H1 (cell line): Measurements from ENCODE around the gene EFNA3. TPM values are rescaled to one million over a fixed set of nuclear protein-coding genes. Genes with fewer than 3 reads are reported as not detected.

Experiments used
- CTCF ChIA-PET: fragments of 300-600 bp; sonication (Branson Sonifier 250); formaldehyde crosslinking; loops from one replicate; lab custom pipeline; 2021; ENCODE audit not compliant: partially characterized antibody; lab: Charles Lee
- POLR2A ChIA-PET: fragments of 300-600 bp; sonication (Branson Sonifier 250); formaldehyde crosslinking; loops from one replicate; lab custom pipeline; 2021; ENCODE audit warnings: inconsistent platforms; ENCODE audit not compliant: partially characterized antibody; lab: Charles Lee
- DNase-seq, 2 experiments: peaks; one replicate each; pipeline versions ENCODE4 v3.0.0 to v3.0.0-alpha.2; 2010 to 2022; ENCODE audit warnings: low spot score in 2 of 2, low read depth in 1 of 2, mixed read lengths in 1 of 2
- FAIRE-seq: peaks from 2 replicates; lab custom pipeline; 2011; peaks lifted over from hg19 to GRCh38; lab: Jason Lieb, UNC
- H2AFZ ChIP-seq: 2 replicates; pipeline ENCODE4 v1.8.1; 2012; ENCODE audit warnings: low read length, inconsistent platforms
- H2AK5ac ChIP-seq: 2 replicates; pipeline ENCODE4 v1.6.1; 2013; ENCODE audit warnings: low read depth, low read length
- H2BK120ac ChIP-seq: replicated peaks from 2 replicates; pipeline ENCODE3; 2013; ENCODE audit warnings: low read depth, low read length, inconsistent platforms
- H2BK12ac ChIP-seq: 2 replicates; pipeline ENCODE4 v1.6.1; 2013; ENCODE audit warnings: low read depth, low read length
- H2BK15ac ChIP-seq: 2 replicates; pipeline ENCODE4 v1.6.1; 2013; ENCODE audit warnings: low read length
- H2BK20ac ChIP-seq: 2 replicates; pipeline ENCODE4 v1.6.1; 2013; ENCODE audit warnings: low read length
- H2BK5ac ChIP-seq: 2 replicates; pipeline ENCODE4 v1.6.1; 2013; ENCODE audit warnings: low read depth, low read length
- H3K14ac ChIP-seq: 2 replicates; pipeline ENCODE4 v1.6.1; 2013; ENCODE audit warnings: inconsistent platforms; ENCODE audit not compliant: insufficient read length
- H3K18ac ChIP-seq: 2 replicates; pipeline ENCODE4 v1.6.1; 2013; ENCODE audit warnings: low read length; ENCODE audit errors: extremely low read depth
- H3K23ac ChIP-seq: 2 replicates; pipeline ENCODE4 v1.6.1; 2013; ENCODE audit warnings: inconsistent platforms; ENCODE audit not compliant: insufficient read length
- H3K23me2 ChIP-seq: 2 replicates; pipeline ENCODE4 v1.6.1; 2013; ENCODE audit warnings: low read depth, low read length
- H3K27ac ChIP-seq: 2 replicates; pipeline ENCODE4 v1.6.1; 2011; ENCODE audit warnings: low read depth, low read length, inconsistent platforms
- H3K27me3 ChIP-seq, 4 experiments: replicated peaks in 1 of 4; 1 replicate in 1 of 4; 2 replicates in 3 of 4; pipeline versions ENCODE4 v1.6.1 to v1.8.1; 2011 to 2013; ENCODE audit warnings: low read length in 3 of 4, mild to moderate bottlenecking in 3 of 4, inconsistent platforms in 2 of 4, mixed read lengths in 2 of 4, moderate library complexity in 1 of 4; ENCODE audit not compliant: control insufficient read depth in 3 of 4, insufficient read depth in 3 of 4; ENCODE audit errors: extremely low read depth in 1 of 4
- H3K36me3 ChIP-seq, 4 experiments: 2 replicates each; pipeline versions ENCODE4 v1.6.1 to v1.8.1; 2011 to 2013; ENCODE audit warnings: mild to moderate bottlenecking in 4 of 4, low read length in 3 of 4, moderate library complexity in 2 of 4, control low read depth in 1 of 4, inconsistent platforms in 1 of 4; ENCODE audit not compliant: insufficient read depth in 4 of 4, control insufficient read depth in 2 of 4
- H3K4ac ChIP-seq: replicated peaks from 2 replicates; pipeline ENCODE3; 2013; ENCODE audit warnings: low read length, low read depth, mixed read lengths, inconsistent platforms; ENCODE audit not compliant: insufficient read length
- H3K4me1 ChIP-seq, 4 experiments: replicated peaks in 1 of 4; 1 replicate in 1 of 4; 2 replicates in 3 of 4; pipeline versions ENCODE4 v1.6.1 to v1.8.1; 2011 to 2013; ENCODE audit warnings: low read length in 3 of 4, inconsistent platforms in 2 of 4, mixed read lengths in 1 of 4; ENCODE audit not compliant: insufficient read depth in 4 of 4, control insufficient read depth in 3 of 4
- H3K4me2 ChIP-seq, 2 experiments: 2 replicates each; pipeline versions ENCODE4 v1.6.1 to v1.8.1; 2011 to 2013; ENCODE audit warnings: low read depth in 2 of 2, low read length in 2 of 2, control low read depth in 1 of 2, inconsistent platforms in 1 of 2, mild to moderate bottlenecking in 1 of 2; ENCODE audit not compliant: insufficient read depth in 1 of 2
- H3K4me3 ChIP-seq, 4 experiments: fragments of 200-600, 300-600 bp in 1 of 4; sonication (generic), shearing (Covaris generic), sonication (Bioruptor Twin) in 1 of 4; 2 replicates each; pipeline versions ENCODE4 v1.5.1 to v1.8.1; 2011 to 2016; ENCODE audit warnings: low read length in 4 of 4, low read depth in 3 of 4, control low read depth in 2 of 4, inconsistent platforms in 2 of 4, mild to moderate bottlenecking in 2 of 4, mixed read lengths in 1 of 4, moderate library complexity in 1 of 4; ENCODE audit not compliant: insufficient read depth in 2 of 4; ENCODE audit errors: extremely low read depth in 1 of 4
- H3K56ac ChIP-seq: replicated peaks from 2 replicates; pipeline ENCODE3; 2013; ENCODE audit warnings: low read depth, mild to moderate bottlenecking, mixed read lengths, low read length, inconsistent platforms; ENCODE audit not compliant: insufficient read length
- H3K79me1 ChIP-seq: 2 replicates; pipeline ENCODE4 v1.6.1; 2013; ENCODE audit warnings: low read depth, low read length, control low read depth
- H3K79me2 ChIP-seq, 2 experiments: 2 replicates each; pipeline versions ENCODE4 v1.6.1 to v1.8.1; 2012 to 2013; ENCODE audit warnings: low read length in 2 of 2, mild to moderate bottlenecking in 2 of 2, inconsistent platforms in 1 of 2; ENCODE audit not compliant: insufficient read depth in 2 of 2, control insufficient read depth in 1 of 2
- H3K9ac ChIP-seq, 4 experiments: replicated peaks in 1 of 4; 1 replicate in 1 of 4; 2 replicates in 3 of 4; pipeline versions ENCODE4 v1.6.1 to v1.8.1; 2011 to 2013; ENCODE audit warnings: low read depth in 3 of 4, low read length in 3 of 4, control low read depth in 2 of 4, mild to moderate bottlenecking in 2 of 4, moderate library complexity in 2 of 4, inconsistent platforms in 1 of 4; ENCODE audit errors: extremely low read depth in 1 of 4
- H3K9me3 ChIP-seq, 2 experiments: 2 replicates each; pipeline versions ENCODE4 v1.6.1 to v1.8.1; 2012 to 2013; ENCODE audit warnings: mild to moderate bottlenecking in 2 of 2, moderate library complexity in 2 of 2, control low read depth in 1 of 2, inconsistent platforms in 1 of 2, low read depth in 1 of 2, low read length in 1 of 2, mixed read lengths in 1 of 2; ENCODE audit not compliant: insufficient read depth in 2 of 2
- H4K20me1 ChIP-seq, 2 experiments: replicated peaks in 1 of 2; 2 replicates each; pipeline versions ENCODE3 to v1.8.1; 2011 to 2013; ENCODE audit warnings: inconsistent platforms in 2 of 2, low read length in 2 of 2, mild to moderate bottlenecking in 1 of 2; ENCODE audit not compliant: insufficient read depth in 2 of 2, control insufficient read depth in 1 of 2
- H4K5ac ChIP-seq: 2 replicates; pipeline ENCODE4 v1.6.1; 2013; ENCODE audit warnings: low read length, low read depth, mixed read lengths, inconsistent platforms; ENCODE audit not compliant: insufficient read length
- H4K8ac ChIP-seq: 2 replicates; pipeline ENCODE4 v1.8.0; 2013; ENCODE audit warnings: mild to moderate bottlenecking, moderate library complexity, low read length, inconsistent platforms; ENCODE audit not compliant: insufficient read depth; ENCODE audit errors: extremely low read depth
- H4K91ac ChIP-seq: replicated peaks from 2 replicates; pipeline ENCODE3; 2013; ENCODE audit warnings: low read length, mixed read lengths, inconsistent platforms; ENCODE audit not compliant: insufficient read length
- CEBPB ChIP-seq: IDR thresholded peaks from 2 replicates; pipeline ENCODE4 v1.6.1; 2012; ENCODE audit warnings: low read depth, low read length
- GABPA ChIP-seq: IDR thresholded peaks from 2 replicates; pipeline ENCODE4 v1.6.1; 2011; ENCODE audit warnings: mild to moderate bottlenecking, low read length, moderate library complexity, borderline replicate concordance; ENCODE audit not compliant: insufficient read depth
- POU5F1 ChIP-seq: IDR thresholded peaks from 2 replicates; pipeline ENCODE4 v1.6.1; 2011; ENCODE audit warnings: low read depth, mild to moderate bottlenecking, low read length, moderate library complexity
- RAD21 ChIP-seq, 2 experiments: IDR thresholded peaks in 1 of 2; conservative IDR thresholded peaks in 1 of 2; 2 replicates each; pipeline ENCODE4 v1.6.1; 2011; ENCODE audit warnings: low read depth in 2 of 2, low read length in 2 of 2, improper control_type of control experiment in 1 of 2, inconsistent platforms in 1 of 2, mild to moderate bottlenecking in 1 of 2, moderate library complexity in 1 of 2
- WGBS, 2 experiments: shearing (Covaris generic) in 1 of 2; methylation state at CpG; one replicate each; pipeline versions ENCODE4 v1.1.6 to v1.1.7; 2013 to 2015; ENCODE audit warnings: low lambda C conversion rate in 2 of 2, mixed read lengths in 2 of 2, inconsistent platforms in 1 of 2, low coverage in 1 of 2, missing lambda C conversion rate in 1 of 2; ENCODE audit not compliant: insufficient replicate concordance in 2 of 2, insufficient coverage in 1 of 2, insufficient read length in 1 of 2; ENCODE audit errors: extremely low coverage in 1 of 2, missing lambda C conversion rate in 1 of 2; 5-methylcytosine and 5-hydroxymethylcytosine counted together
- polyA plus RNA-seq, 7 experiments: library from polyadenylated mRNA; depleted of rRNA in 3 of 7; stranded (reverse) in 5 of 7; unstranded in 2 of 7; fragments of >200 nt in 5 of 7; fragments of 200-250 nt in 2 of 7; gene quantifications; 1 replicate in 5 of 7; 2 replicates in 1 of 7; 4 replicates in 1 of 7; pipeline versions ENCODE4 v1.2.1 to v1.2.3, GENCODE V29; 2011 to 2013; ENCODE audit warnings: missing spikeins in 2 of 7, mixed read lengths in 2 of 7
- total RNA-seq: library from RNA; stranded (reverse); fragmentation: NEBNext Ultra II Directional; extraction: Animal tissue kit (Norgen Biotek cat#: 25700); gene quantifications from 2 replicates; pipeline ENCODE4 v1.2.1, GENCODE V29; 2021
- TF ChIP-seq, protein P1 (sequence below), 3 experiments: IDR thresholded peaks; 1 replicate in 2 of 3; 2 replicates in 1 of 3; pipeline versions ENCODE4 v1.5.1 to v1.6.1; 2011; ENCODE audit warnings: low read length in 3 of 3, mild to moderate bottlenecking in 3 of 3, inconsistent platforms in 2 of 3, low read depth in 1 of 3, moderate library complexity in 1 of 3; ENCODE audit not compliant: insufficient read depth in 1 of 3; ENCODE audit errors: control extremely low read depth in 1 of 3

Gene EFNA3
- total and polyA plus RNA-seq, 2 of the 8 experiments (the other 6 are each of a cell fraction or from before 2014, with no cell fraction given): 10.8 to 13.8 TPM

DNA sequence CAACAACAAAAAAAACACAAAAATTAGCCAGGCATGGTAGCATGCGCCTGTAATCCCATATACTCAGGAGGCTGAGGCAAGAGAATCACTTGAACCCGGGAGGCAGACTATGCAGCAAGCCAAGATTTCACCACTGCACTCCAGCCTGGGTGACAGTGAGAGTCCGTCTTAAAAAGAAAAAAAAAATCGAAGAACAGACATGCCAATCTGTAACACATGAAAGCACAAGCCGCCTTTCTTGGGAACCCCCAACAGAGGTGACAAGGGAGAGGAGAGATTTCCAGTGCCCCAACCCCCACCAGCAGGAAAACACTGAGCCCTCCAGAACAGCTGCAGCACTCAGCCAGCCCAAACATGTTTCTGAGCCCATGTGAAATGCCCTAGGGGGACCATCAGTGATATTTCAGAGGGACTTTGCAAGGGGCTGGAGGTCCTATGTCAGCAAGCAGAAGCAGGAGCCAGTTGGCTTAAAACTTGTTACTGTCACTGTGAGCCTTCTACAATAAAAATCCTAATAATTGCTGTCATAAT lies 34.9 kb downstream of the EFNA3 start:
- FAIRE-seq: no peak
- Histone ChIP-seq H3K23ac (no peak overlapping the region), H4K20me1 (no peaks in the 10 kb centered on the region), H2BK20ac (no peak overlapping the region), H3K56ac (no peak overlapping the region), H2BK120ac (no peak overlapping the region), H3K4me3 (no peak overlapping the region), H3K79me2 (no peaks in the 10 kb centered on the region), H3K4me2 (no peak overlapping the region), H3K79me1 (no peaks in the 10 kb centered on the region), H2BK12ac (no peak overlapping the region), H2AK5ac (no peak overlapping the region), H2BK5ac (no peak overlapping the region), H2AFZ (no peak overlapping the region), H4K91ac (no peak overlapping the region), H3K36me3 (no peaks in the 10 kb centered on the region), H3K23me2 (no peaks in the 10 kb centered on the region), H3K18ac (no peak overlapping the region), H3K9ac (no peak overlapping the region), H3K9me3 (no peaks in the 10 kb centered on the region), H3K4me1 (peaks cover 0 to 3% (median 0%) of the 10 kb centered on the region in 4 experiments; a peak in 2 of 7 replicates), H3K4ac (no peak overlapping the region), H3K27me3 (no peaks in the 10 kb centered on the region), H4K5ac (no peak overlapping the region), H3K27ac (no peak overlapping the region), H4K8ac (no peak overlapping the region), H3K14ac (no peak overlapping the region), H2BK15ac (no peak overlapping the region)
- WGBS, 2 experiments: 70% methylated on average over 5 of the region's 5 CpGs; no CpG with 5 or more reads in 1 of the 2 experiments
- ChIA-PET POLR2A (interaction anchor here (1.2 to 1.5 kb wide), 2 partner anchors 22 to 59 kb away, joined by 3 to 4 read pairs; partner anchors contain the start of gene KRTCAP2), CTCF (interaction anchor here (0.6 to 2.1 kb wide), 4 partner anchors 13 to 53 kb away, joined by 3 to 8 read pairs (median 3); no protein-coding TSS in a partner anchor)
- TF ChIP-seq GABPA (no peak), CEBPB (no peak), POU5F1 (no peak), RAD21 (IDR thresholded peaks at IDR 0.05 in 1 of 2, conservative IDR thresholded peaks at IDR 0.05 in 1 of 2; ENCODE audit: low read depth in 2 of 2, low read length in 2 of 2) (no peak)
- TF ChIP-seq, protein P1, sequence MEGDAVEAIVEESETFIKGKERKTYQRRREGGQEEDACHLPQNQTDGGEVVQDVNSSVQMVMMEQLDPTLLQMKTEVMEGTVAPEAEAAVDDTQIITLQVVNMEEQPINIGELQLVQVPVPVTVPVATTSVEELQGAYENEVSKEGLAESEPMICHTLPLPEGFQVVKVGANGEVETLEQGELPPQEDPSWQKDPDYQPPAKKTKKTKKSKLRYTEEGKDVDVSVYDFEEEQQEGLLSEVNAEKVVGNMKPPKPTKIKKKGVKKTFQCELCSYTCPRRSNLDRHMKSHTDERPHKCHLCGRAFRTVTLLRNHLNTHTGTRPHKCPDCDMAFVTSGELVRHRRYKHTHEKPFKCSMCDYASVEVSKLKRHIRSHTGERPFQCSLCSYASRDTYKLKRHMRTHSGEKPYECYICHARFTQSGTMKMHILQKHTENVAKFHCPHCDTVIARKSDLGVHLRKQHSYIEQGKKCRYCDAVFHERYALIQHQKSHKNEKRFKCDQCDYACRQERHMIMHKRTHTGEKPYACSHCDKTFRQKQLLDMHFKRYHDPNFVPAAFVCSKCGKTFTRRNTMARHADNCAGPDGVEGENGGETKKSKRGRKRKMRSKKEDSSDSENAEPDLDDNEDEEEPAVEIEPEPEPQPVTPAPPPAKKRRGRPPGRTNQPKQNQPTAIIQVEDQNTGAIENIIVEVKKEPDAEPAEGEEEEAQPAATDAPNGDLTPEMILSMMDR (IDR thresholded peaks at IDR 0.05; ENCODE audit: control extremely low read depth in 1 of 3, insufficient read depth in 1 of 3, low read depth in 1 of 3, low read length in 3 of 3): no peak
- DNase-seq: no peak
